NB4 (cell line): ENCODE data around the gene STAM.

ENCODE experiments used
- POLR2A ChIP-seq: IDR thresholded peaks from 2 replicates; pipeline ENCODE4 v1.6.1; 2011; ENCODE audit warnings: mild to moderate bottlenecking; ENCODE audit not compliant: insufficient read length; ENCODE audit errors: extremely low read depth
- TF ChIP-seq, protein P1 (sequence below): IDR thresholded peaks from one replicate; pipeline ENCODE4 v1.5.1; 2012; ENCODE audit warnings: low read depth, low read length
- TF ChIP-seq, protein P2 (sequence below): IDR thresholded peaks from 2 replicates; pipeline ENCODE4 v1.6.1; 2011; ENCODE audit warnings: low read depth, low read length

DNA sequence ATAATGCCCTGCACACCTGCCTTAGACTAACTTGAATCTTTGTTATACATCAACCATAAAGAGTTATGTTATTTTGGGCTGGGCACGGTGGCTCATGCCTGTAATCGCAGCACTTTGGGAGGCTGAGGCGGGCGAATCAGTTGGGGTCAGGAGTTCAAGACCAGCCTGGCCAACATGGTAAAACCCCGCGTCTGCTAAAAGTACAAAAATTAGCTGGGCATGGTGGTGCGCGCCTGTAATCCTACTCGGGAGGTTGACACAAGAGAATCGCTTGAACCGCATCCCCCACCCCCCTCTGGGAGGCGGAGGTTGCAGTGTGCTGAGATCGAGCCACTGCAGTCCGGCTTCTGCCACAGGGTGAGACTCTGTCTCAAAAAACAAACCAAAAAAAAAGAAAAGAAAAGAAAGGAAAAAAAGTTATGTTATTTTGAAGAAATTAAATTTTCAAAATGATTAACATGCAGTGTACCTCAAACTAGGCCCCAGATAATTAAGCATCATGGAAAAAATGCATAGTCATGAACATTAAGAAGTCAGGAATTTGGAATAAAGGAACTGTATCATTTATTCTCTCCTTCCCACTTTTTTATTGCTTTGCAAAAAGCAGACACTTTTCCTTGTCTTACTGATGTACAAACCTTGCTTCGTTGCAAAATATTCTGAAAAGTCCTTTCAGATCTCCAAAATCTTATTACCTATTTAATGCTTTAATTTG, 43.3 kb downstream of the STAM start:
- TF ChIP-seq, protein P1, sequence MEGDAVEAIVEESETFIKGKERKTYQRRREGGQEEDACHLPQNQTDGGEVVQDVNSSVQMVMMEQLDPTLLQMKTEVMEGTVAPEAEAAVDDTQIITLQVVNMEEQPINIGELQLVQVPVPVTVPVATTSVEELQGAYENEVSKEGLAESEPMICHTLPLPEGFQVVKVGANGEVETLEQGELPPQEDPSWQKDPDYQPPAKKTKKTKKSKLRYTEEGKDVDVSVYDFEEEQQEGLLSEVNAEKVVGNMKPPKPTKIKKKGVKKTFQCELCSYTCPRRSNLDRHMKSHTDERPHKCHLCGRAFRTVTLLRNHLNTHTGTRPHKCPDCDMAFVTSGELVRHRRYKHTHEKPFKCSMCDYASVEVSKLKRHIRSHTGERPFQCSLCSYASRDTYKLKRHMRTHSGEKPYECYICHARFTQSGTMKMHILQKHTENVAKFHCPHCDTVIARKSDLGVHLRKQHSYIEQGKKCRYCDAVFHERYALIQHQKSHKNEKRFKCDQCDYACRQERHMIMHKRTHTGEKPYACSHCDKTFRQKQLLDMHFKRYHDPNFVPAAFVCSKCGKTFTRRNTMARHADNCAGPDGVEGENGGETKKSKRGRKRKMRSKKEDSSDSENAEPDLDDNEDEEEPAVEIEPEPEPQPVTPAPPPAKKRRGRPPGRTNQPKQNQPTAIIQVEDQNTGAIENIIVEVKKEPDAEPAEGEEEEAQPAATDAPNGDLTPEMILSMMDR, result no peak
- TF ChIP-seq POLR2A, result no peak
- TF ChIP-seq, protein P2, sequence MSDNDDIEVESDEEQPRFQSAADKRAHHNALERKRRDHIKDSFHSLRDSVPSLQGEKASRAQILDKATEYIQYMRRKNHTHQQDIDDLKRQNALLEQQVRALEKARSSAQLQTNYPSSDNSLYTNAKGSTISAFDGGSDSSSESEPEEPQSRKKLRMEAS, result no peak
